Measurements from ENCODE around the gene NSG1.
"Not testable (repeated sequence)": the region's sequence is repeated elsewhere in the genome, so short reads cannot be mapped to it uniquely, and the experiment has no call there.

Gene NSG1

GRCh38 chr4:4386736-4387392, at the start of gene NSG1:
TSS of gene NSG1 (plus strand) at chr4:4387102. CDS start at chr4:4387630, 528 bp downstream.
- DNase-seq: no peak

GRCh38 chr4:4338210-4339001, 48.5 kb upstream of the NSG1 start:
- no peak for DNase-seq

GRCh38 chr4:4339504-4340085, 47.3 kb upstream of the NSG1 start:
- no peak for DNase-seq

GRCh38 chr4:4341861-4342650, 44.8 kb upstream of the NSG1 start:
- no peak for DNase-seq

GRCh38 chr4:4343038-4343437, 43.9 kb upstream of the NSG1 start:
- DNase-seq: no peak

- no peak for DNase-seq
Measured at GRCh38 chr4:4344915-4345527, 41.9 kb upstream of the NSG1 start.

GRCh38 chr4:4347585-4347984, 39.3 kb upstream of the NSG1 start:
- DNase-seq: no peak

GRCh38 chr4:4348585-4348984, 38.3 kb upstream of the NSG1 start:
- not testable (repeated sequence) for DNase-seq

GRCh38 chr4:4349867-4350266, 37.0 kb upstream of the NSG1 start:
- DNase-seq: no peak

- no peak for DNase-seq
Measured at GRCh38 chr4:4350909-4351308, 36.0 kb upstream of the NSG1 start.

GRCh38 chr4:4355302-4355701, 31.6 kb upstream of the NSG1 start:
- DNase-seq: no peak

GRCh38 chr4:4356106-4357041, 30.5 kb upstream of the NSG1 start:
- no peak for DNase-seq

GRCh38 chr4:4358093-4358854, 28.6 kb upstream of the NSG1 start:
- no peak for DNase-seq

- DNase-seq: no peak
Measured at GRCh38 chr4:4361883-4362282, 25.0 kb upstream of the NSG1 start.

- DNase-seq: no peak
Measured at GRCh38 chr4:4362991-4363697, 23.8 kb upstream of the NSG1 start.

- no peak for DNase-seq
Measured at GRCh38 chr4:4364061-4364460, 22.8 kb upstream of the NSG1 start.

- no peak for DNase-seq
Measured at GRCh38 chr4:4364486-4365208, 22.3 kb upstream of the NSG1 start.

GRCh38 chr4:4368809-4369580, 17.9 kb upstream of the NSG1 start:
- DNase-seq: no peak
